Measurements from ENCODE around the gene LRP1B. TPM values are rescaled to one million over a fixed set of nuclear protein-coding genes. Genes with fewer than 3 reads are reported as not detected.

Gene LRP1B
- total RNA-seq, 1 experiment from 2014 or later, result not detected

DNA sequence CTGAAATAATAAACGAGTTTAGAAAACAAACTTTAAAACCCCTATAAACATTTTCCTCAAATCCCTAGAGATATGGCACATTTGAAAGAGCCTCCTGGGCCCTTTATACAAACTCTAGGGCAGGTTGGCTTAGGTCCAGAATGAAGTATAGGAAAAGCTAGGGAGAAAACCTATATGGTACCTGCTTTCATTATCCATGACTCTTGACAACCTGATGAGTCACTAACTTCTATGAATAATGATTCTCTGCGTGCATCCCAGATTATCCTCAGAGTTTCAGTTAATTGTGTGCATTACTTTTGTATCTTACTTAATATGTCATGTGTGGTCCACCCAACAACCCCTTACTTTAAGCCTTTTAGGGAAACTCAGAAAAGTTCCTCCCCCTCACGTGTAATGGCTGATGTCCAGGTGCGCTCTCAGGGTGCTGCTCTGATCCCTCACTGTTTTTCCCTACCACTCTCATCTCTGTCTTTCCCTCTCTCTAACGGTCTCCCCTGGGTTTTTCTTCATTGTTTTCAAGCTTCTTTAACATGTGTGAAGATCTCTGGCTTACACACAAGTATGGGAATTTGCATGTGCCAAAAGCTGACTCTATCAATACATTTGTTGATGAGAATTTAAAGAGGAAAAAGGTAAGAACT is 78.5 kb downstream of the LRP1B start:
- in situ Hi-C loops (cut with HindIII; ENCODE audit: low sequenced_read_pairs), result no loop called here
- no peak for DNase-seq (ENCODE audit: low spot score)

DNA sequence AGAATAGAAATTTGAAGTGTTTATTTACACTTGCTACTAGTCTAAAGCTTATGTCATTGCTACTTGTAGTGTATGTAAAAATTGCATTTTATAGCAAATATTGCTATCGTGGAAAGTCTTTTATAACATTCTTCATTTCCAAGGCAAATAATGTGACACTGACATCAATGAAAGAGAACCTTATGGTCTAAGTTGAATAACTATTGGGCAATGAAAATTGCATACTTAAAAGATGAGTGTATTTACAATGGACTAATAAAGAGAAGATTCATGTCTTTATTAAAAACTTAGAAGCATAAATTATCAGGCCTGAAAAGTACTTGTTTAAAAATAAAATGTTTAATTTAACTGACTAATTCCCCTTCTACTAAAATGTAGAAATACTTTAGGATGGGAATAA is 82.2 kb downstream of the LRP1B start:
- DNase-seq (ENCODE audit: low spot score), result no peak
- in situ Hi-C loops (cut with HindIII; ENCODE audit: low sequenced_read_pairs), result no loop called here

DNA sequence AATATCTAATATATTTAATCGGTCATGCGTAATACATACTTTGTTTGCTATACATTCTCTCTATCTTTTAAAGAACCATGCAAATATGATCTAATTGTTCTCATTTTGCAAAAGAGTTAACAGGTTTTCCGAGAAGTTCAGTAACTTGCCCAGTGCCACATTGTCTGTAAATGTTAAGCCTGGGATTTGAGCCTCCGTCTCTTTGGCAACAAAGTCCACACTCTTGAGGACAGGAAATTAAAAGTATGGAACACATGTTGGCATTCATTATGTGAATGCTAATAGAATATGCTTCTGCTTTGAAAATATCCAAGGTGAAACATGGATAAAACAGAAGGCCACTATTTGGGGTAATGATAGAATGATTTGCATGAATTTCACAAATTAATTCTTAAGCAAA is 85.2 kb downstream of the LRP1B start:
- no peak for DNase-seq (ENCODE audit: low spot score)
- in situ Hi-C loops (cut with HindIII; ENCODE audit: low sequenced_read_pairs), result no loop called here

DNA sequence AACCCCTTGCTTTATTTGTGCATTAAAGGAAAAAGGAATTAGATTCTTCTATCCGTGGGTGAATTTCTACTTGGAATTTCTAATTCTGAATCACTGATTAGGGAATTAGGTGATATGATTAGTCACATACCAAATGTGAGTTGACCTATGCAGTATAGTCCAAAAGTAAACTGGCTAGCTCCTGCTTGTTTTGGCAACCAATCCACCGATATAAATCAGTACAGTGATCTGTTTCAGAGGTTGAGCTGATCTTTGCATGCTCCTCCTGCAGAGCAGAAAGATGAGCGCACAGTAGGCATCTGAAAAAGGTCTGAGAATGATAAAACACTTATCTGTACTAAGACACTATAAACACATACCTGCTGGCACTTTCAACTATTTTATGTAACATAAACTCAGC is 86.6 kb downstream of the LRP1B start:
- no peak for DNase-seq (ENCODE audit: low spot score)
- in situ Hi-C loops (cut with HindIII; ENCODE audit: low sequenced_read_pairs), result no loop called here

DNA sequence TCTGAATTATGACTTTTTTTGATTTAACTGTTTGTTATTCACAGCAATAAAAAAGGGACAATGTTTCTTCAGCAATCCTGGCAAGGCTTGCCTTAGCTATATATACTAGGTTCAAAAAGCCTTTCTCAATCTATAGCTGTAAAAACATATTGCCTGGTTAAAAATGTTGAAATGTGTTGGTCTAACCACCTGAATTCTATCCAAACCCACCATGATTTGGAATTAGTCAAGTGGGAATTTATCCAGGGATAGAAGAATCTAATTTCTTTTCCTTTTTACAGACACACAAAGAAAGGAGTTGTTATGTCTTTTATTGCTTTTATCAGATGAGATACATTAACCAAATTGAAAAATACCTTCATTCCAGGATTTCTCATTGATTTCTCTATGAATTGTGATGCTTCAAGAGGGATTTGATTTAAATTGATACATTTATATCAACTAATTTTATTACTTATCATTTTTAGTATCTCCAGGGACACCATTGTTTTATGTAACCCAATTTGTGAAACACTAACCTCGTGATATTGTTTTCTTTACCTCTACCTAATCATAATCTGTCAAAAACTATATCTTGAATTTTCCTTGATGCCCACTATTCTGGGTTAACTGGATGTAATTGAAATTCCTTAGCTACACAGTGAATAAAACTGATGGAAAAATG is 88.1 kb downstream of the LRP1B start:
- in situ Hi-C loops (cut with HindIII; ENCODE audit: low sequenced_read_pairs), result no loop called here
- DNase-seq (ENCODE audit: low spot score), result no peak

DNA sequence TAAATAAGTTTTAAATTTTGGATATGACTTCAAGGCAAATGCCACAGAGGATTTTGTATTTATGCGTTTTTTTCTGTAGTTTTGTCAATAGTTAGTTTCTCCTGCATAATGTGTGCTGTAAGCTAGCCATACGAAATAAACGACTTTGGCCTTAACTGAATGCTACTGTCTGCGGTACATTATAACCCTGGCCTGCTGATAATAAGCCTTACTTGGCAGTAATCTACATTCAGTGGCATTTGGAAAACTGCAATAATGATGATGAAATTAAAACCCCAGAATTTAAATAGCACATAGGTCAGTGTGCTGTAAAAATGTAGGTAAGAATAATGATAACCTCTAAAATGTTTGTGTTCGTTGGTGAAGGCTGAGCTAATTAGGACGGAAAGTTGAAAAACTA is 88.8 kb downstream of the LRP1B start:
- DNase-seq (ENCODE audit: low spot score), result no peak
- in situ Hi-C loops (cut with HindIII; ENCODE audit: low sequenced_read_pairs), result no loop called here

DNA sequence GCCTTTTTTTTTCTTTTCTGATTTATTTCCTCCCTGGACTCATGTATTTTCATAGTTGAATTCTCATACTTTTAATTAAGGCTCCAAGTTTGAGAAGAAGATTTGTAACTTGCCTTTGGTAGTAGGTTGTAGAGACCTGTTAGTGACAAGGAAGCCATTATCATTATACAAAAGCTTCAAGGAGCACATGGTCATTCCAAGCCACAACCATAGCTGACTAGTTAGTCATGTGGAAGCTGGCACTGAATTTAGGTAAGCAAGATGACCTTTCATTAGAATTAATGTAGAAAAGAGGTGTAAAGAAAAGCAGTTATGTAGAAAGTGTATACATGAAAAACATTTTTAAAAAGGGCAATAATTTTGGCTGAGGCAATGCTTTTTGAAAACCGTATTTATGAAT is 89.7 kb downstream of the LRP1B start:
- DNase-seq (ENCODE audit: low spot score), result no peak
- in situ Hi-C loops (cut with HindIII; ENCODE audit: low sequenced_read_pairs), result no loop called here

DNA sequence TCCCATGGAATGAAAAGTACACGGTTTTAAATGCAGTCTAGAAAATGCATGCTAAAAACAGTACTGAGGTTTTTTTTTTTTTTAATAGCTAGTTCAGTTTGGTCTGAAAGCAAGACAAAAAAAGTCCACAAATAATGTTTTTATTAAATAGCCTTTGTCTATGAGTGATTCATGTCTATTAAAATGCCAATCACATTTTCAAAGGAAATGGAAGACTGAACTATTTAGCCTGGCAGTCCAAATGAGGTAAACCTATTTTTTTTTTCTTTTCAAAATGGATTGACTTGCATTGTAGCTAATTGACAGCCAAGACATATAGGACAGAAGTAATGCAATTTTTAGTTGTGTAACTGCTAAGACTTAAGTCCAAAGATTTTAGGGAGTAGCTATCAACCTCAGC is 90.3 kb downstream of the LRP1B start:
- no peak for DNase-seq (ENCODE audit: low spot score)
- in situ Hi-C loops (cut with HindIII; ENCODE audit: low sequenced_read_pairs), result no loop called here

DNA sequence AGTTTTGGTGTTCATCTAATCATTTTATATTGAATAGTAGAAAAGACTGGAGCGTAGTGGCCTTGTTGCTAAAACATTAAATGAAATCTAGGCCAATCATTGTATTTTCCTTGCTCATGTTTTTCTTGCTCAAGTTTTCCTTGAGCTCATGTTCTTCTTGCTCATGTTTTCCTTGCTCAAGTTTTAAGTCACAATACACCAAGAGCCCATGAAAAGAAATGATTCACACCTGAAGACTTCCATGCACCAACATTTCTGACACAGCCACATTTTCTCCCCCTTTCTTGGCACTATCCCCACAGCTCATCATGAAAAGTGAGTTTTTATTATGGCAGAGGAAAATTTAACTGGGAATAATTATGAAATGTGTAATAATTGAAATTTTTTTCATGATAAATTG is 92.0 kb downstream of the LRP1B start:
- no peak for DNase-seq (ENCODE audit: low spot score)

DNA sequence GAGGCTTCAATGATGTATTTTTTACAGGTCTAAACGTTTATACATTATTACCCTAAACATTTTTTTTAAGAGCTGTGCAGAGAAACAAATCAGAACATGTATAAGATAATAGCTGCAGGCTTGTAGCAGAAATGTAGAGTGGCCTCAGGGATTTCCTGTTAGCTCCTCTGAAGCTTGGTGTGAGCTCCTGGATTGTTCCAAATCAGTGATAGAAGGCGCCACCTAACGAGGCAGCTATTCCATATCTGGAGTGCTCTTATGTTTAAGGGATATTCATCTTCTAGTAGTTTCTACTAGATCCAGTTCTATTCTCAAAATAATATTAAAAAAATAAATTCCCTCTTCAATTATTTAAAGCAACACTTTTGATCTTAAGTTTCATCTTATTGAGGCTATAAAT is 93.1 kb downstream of the LRP1B start:
- in situ Hi-C loops (cut with HindIII; ENCODE audit: low sequenced_read_pairs), result no loop called here
- no peak for DNase-seq (ENCODE audit: low spot score)

More for the DNA sequence above, 92.0 kb downstream of the LRP1B start:
- in situ Hi-C loops (cut with HindIII; ENCODE audit: low sequenced_read_pairs), result no loop called here

DNA sequence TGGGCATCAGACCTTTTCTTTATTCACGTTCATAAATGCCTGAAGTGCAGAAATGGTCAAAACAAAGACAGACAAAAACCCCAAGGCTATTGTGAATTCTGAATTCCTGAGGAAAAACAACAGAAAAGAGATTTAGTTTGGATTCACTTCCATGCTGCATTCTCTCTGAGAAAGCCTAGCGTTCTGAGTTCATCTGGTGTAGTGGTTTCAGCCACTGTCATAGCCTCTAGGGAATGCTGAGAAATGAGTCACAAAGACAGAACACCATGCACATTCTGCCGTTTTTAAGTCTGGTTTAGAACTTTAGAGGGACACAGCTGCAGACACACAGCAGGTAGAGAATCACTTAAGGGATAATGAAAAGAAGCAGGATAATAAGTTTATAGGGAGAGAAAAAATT is 93.8 kb downstream of the LRP1B start:
- in situ Hi-C loops (cut with HindIII; ENCODE audit: low sequenced_read_pairs), result no loop called here

DNA sequence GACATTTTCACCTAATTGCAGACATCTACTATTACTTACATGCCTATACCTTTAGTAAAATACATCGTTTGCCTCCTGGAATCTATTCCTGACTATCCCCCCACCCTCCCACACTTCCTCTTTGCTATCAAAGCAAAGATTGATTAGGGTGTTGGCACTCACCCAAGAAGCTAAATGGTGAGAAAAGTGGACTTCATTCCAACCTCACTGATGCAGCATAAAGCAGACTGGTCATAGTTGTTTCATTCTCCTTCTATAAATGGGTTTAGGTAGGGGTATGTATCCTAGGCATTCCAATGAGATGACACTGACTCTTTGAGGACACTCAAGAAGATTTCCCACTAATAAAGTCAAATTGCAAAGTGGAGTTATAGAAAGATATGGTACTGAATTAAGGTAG is 97.4 kb downstream of the LRP1B start:
- in situ Hi-C loops (cut with HindIII; ENCODE audit: low sequenced_read_pairs), result no loop called here
- DNase-seq (ENCODE audit: low spot score), result no peak

More for the DNA sequence above, 93.8 kb downstream of the LRP1B start:
- no peak for DNase-seq (ENCODE audit: low spot score)

DNA sequence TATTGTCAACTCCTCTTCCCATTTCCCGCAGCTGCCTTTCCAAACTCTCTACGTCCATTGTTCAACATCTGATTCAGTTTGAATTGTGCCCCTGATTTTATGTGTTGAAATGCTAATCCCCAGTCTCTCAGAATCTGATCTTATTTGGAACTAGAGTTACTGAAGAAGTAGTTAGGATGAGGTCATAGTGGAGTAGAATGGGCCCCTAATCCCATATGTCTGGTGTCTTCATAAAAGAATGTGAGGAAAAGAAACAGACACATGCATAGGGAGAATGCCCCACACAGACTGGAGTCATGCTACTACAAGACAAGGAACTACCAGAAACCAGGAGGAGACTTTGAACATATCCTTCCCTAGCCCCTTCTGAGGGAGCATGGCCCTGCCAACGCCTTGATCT is 99.2 kb downstream of the LRP1B start:
- in situ Hi-C loops (cut with HindIII; ENCODE audit: low sequenced_read_pairs), result no loop called here
- no peak for DNase-seq (ENCODE audit: low spot score)

DNA sequence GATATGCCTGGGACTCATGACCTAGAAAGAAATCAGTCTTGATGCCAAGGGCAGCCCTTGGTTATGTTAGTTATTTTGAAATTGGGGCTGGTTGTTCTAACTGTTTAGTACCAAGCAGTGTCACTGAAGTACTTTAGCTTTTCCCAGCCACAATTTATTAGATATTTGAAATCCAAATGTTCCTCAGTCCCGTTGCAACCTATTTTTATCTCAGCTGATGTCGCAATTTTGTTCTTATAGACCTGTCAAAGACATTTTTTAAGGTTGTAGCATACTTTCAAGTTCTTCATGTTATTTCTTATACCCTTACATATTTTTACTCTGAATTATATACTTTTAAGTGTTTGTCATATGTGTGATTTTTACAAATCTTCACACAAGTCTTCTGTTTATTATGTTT is 100.1 kb downstream of the LRP1B start:
- in situ Hi-C loops (cut with HindIII; ENCODE audit: low sequenced_read_pairs), result no loop called here
- DNase-seq (ENCODE audit: low spot score), result peak; percentile 26

DNA sequence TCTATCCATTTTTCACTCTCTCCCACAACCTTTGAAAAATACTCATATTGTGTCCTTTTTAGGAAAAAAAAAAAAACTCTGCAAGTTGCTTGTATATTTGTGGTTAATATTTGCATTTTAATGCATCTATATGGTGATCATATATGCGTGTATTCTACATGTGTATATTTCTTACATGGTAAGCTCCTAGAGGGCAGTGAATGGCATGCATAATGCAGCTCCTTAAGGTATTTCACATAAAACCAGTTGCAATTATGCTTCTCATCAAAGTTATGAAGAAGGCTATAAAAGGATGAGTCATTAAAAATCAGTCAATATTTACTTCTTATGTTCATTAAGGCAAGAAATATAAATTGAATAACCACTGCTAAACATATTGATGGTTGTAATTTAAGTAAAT is 100.8 kb downstream of the LRP1B start:
- in situ Hi-C loops (cut with HindIII; ENCODE audit: low sequenced_read_pairs), result no loop called here
- DNase-seq (ENCODE audit: low spot score), result no peak

DNA sequence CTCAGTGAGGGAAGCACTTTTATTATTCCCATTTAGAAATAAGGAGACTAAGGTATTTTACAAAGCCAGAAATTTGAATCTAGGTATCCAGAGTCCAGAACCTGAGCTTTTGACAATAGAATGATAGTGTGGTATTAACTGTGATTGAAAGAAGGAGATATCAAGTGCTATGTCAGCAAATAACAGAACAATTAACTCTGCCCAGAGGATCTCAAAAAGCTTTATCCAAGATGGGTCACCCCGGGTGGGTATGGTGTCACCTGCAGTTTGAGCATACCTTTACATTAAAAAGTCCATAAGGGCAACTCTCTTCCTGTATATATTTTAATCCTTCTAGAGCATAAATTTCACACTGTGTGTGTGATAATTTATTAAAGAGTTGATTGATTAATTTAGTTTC is 105.4 kb downstream of the LRP1B start:
- DNase-seq (ENCODE audit: low spot score), result no peak
- in situ Hi-C loops (cut with HindIII; ENCODE audit: low sequenced_read_pairs), result no loop called here

DNA sequence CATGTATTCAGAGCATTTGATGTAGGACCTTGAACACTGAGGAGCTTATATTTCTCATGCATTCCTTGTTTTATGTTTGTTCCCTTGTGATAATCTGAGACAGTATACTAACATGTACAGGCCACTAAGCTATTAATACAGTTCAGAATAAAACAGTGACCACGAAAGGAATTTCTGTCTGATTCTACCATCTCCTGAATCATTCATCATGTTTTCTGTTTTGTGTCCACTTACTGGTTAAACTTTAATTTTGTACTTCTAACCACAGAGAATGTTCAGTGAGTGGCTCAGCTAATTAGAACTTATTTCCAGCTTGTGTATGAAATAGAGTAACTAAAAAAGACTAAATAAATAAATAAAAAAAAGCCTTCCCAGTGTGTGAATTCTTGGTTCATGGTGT is 110.4 kb downstream of the LRP1B start:
- in situ Hi-C loops (cut with HindIII; ENCODE audit: low sequenced_read_pairs), result no loop called here
- no peak for DNase-seq (ENCODE audit: low spot score)

DNA sequence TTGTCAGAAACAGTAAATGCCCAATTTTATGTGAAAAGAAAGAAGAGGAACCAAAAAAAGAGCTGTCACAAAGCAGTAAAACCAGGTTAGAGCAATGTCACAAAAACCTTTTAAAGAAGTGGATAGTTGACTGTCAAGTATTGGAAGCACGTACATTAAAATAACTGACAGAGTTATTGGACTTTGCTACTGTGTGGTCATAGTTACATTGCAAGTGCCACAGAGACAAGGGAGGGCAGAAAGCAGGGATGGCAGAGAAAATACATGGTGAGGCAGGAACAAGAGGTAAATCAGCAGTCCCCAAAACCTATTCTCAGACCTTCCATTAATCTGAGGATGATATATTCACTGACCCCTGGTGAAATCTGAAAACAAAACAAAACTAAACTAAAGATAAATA is 116.3 kb downstream of the LRP1B start:
- no peak for DNase-seq (ENCODE audit: low spot score)
- in situ Hi-C loops (cut with HindIII; ENCODE audit: low sequenced_read_pairs), result no loop called here

DNA sequence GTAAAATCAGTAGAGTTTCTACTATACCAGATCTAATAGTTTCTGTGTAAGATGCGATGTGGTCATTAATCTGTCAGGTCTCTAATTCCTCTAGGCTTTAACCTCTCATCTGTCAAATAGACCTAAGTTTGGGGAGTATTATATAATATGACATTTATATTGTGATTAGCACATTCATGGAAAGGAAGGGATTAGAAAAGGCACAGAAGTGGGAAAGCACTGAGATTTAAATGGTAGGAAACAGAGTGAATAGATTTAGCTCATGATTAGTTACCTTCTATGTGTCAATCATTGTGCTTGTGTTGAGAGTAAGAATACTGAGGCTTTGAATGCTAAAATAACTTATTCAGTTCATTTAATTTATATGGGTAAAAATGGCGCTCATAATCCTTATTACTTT is 118.0 kb downstream of the LRP1B start:
- no peak for DNase-seq (ENCODE audit: low spot score)
- in situ Hi-C loops (cut with HindIII; ENCODE audit: low sequenced_read_pairs), result no loop called here

DNA sequence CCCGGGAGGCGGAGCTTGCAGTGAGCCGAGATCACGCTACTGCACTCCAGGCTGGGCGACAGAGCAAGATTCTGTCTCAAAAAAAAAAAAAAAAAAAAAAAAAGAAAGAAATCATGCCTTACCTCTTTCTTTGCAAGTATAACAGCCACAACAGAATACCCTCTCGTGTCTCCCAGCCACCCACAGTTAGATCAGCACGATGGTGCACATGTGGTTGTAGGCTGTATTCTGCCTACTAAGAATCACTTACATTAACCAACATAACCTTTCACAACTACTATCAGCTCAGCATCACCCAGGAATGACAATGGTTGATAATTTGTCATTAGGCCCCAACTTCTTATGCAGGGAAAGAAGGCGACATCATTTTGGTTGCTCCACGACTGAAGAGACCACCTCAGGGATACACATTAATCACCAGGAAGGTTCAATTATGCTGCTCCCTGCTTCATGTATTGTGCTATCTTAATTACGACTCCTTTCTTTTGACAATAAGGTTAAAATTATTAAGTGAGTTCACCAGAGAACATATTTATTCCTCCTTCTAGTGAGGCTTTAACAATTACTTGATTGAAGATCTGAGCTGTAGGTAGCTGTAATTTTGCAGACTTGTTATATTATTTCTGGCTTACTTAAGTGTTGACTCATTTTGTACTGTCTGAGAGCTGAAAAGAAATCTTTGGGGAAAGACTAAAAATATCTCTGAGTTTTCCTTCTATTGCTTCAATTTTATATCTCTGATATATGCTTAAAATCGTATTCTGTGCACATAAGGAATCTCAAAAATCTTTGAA is 120.1 kb downstream of the LRP1B start:
- in situ Hi-C loops (cut with HindIII; ENCODE audit: low sequenced_read_pairs), result no loop called here
- no peak for DNase-seq (ENCODE audit: low spot score)

Measured in G401 (cell line).